KMS-11 (cell line): ENCODE results near the gene SP140.

ENCODE experiments used
- H2AFZ ChIP-seq: fragments of 200-600 bp; sonication (generic); 2 replicates; pipeline ENCODE4 v1.6.1; 2016; ENCODE audit warnings: antibody characterized with exemption, mixed run types, low read depth
- H3K27ac ChIP-seq: fragments of 200-600 bp; sonication (generic); 2 replicates; pipeline ENCODE4 v1.6.1; 2016; ENCODE audit warnings: mild to moderate bottlenecking, mixed run types
- H3K27me3 ChIP-seq: fragments of 200-600 bp; sonication (generic); 2 replicates; pipeline ENCODE4 v1.6.1; 2017; ENCODE audit warnings: mild to moderate bottlenecking, low read depth, mixed run types, moderate library complexity; ENCODE audit not compliant: insufficient read depth
- H3K36me3 ChIP-seq: fragments of 200-600 bp; sonication (generic); 2 replicates; pipeline ENCODE4 v1.6.1; 2017; ENCODE audit warnings: mild to moderate bottlenecking, mixed run types; ENCODE audit not compliant: insufficient read depth
- H3K4me1 ChIP-seq: fragments of 200-600 bp; sonication (generic); 2 replicates; pipeline ENCODE4 v1.6.1; 2016; ENCODE audit warnings: mild to moderate bottlenecking, low read depth, mixed run types; ENCODE audit not compliant: poor library complexity, severe bottlenecking
- H3K4me2 ChIP-seq: fragments of 200-600 bp; sonication (generic); 2 replicates; pipeline ENCODE4 v1.7.0; 2016; ENCODE audit warnings: mild to moderate bottlenecking, mixed run types
- H3K4me3 ChIP-seq: fragments of 200-600 bp; sonication (generic); IDR thresholded peaks from 2 replicates; pipeline ENCODE4 v1.6.1; 2017; ENCODE audit warnings: low read depth, low read length, mixed read lengths; ENCODE audit not compliant: insufficient read depth
- H3K79me2 ChIP-seq: fragments of 200-600 bp; sonication (generic); 2 replicates; pipeline ENCODE4 v1.6.1; 2016; ENCODE audit warnings: low read depth, mixed run types; ENCODE audit not compliant: insufficient read depth
- H3K9ac ChIP-seq: fragments of 200-600 bp; sonication (generic); 2 replicates; pipeline ENCODE4 v1.6.1; 2016; ENCODE audit warnings: mild to moderate bottlenecking, mixed run types
- H4K20me1 ChIP-seq: fragments of 200-600 bp; sonication (generic); 2 replicates; pipeline ENCODE4 v1.6.1; 2016; ENCODE audit warnings: mild to moderate bottlenecking, mixed run types; ENCODE audit not compliant: insufficient read depth
- CTCF ChIP-seq: fragments of 200-600 bp; sonication (generic); conservative IDR thresholded peaks from 2 replicates; pipeline ENCODE4 v1.6.1; 2017; ENCODE audit warnings: low read depth, mild to moderate bottlenecking, antibody characterized with exemption, low read length, moderate library complexity, mixed read lengths

Gene SP140

GRCh38 chr2:230296917-230297316 is 71.4 kb downstream of the SP140 start:
- no peaks in the 10 kb centered on the region for H4K20me1 ChIP-seq
- H3K4me1 ChIP-seq = peaks cover 13% of the 10 kb centered on the region
- no peak overlapping the region for H3K4me3 ChIP-seq
- no peaks in the 10 kb centered on the region for H3K36me3 ChIP-seq
- peak overlapping the region; percentile 20; the same call in 1 of the 2 replicates for H3K4me2 ChIP-seq
- no peak overlapping the region for H3K27ac ChIP-seq
- no peak for TF ChIP-seq CTCF
- no peaks in the 10 kb centered on the region for H3K79me2 ChIP-seq
- H3K27me3 ChIP-seq = no peaks in the 10 kb centered on the region
- no peak overlapping the region for H3K9ac ChIP-seq
- H2AFZ ChIP-seq = no peak overlapping the region

GRCh38 chr2:230299618-230300017 is 74.1 kb downstream of the SP140 start:
- Histone ChIP-seq H3K79me2 (no peaks in the 10 kb centered on the region), H3K4me2 (no peak overlapping the region), H3K27me3 (no peaks in the 10 kb centered on the region), H3K27ac (no peak overlapping the region), H4K20me1 (no peaks in the 10 kb centered on the region), H3K36me3 (no peaks in the 10 kb centered on the region), H3K4me1 (peaks cover 13% of the 10 kb centered on the region), H3K4me3 (no peak overlapping the region), H2AFZ (no peak overlapping the region), H3K9ac (no peak overlapping the region)
- TF ChIP-seq CTCF = no peak

GRCh38 chr2:230305416-230306275 is 80.1 kb downstream of the SP140 start:
- TF ChIP-seq CTCF = no peak
- Histone ChIP-seq H3K27ac (no peak overlapping the region), H3K9ac (no peak overlapping the region), H3K4me2 (no peak overlapping the region), H3K27me3 (no peaks in the 10 kb centered on the region), H3K4me3 (no peak overlapping the region), H3K4me1 (no peaks in the 10 kb centered on the region), H2AFZ (no peak overlapping the region), H3K36me3 (no peaks in the 10 kb centered on the region), H4K20me1 (no peaks in the 10 kb centered on the region), H3K79me2 (no peaks in the 10 kb centered on the region)

GRCh38 chr2:230306474-230306873 is 80.9 kb downstream of the SP140 start:
- H4K20me1 ChIP-seq = no peaks in the 10 kb centered on the region

More at GRCh38 chr2:230306474-230306873, 80.9 kb downstream of the SP140 start:
- no peak overlapping the region for H3K27ac ChIP-seq
- no peak overlapping the region for H2AFZ ChIP-seq
- TF ChIP-seq CTCF = no peak
- H3K9ac ChIP-seq = no peak overlapping the region
- H3K4me1 ChIP-seq = no peaks in the 10 kb centered on the region
- no peak overlapping the region for H3K4me2 ChIP-seq
- no peak overlapping the region for H3K4me3 ChIP-seq
- H3K27me3 ChIP-seq = no peaks in the 10 kb centered on the region
- H3K36me3 ChIP-seq = no peaks in the 10 kb centered on the region
- H3K79me2 ChIP-seq = no peaks in the 10 kb centered on the region
